NB4 (cell line): ENCODE data around the gene ANKRD39.
A peak's percentile ranks its signal among the peaks of the same experiment; 100 is the strongest.

ENCODE experiments used
- DNase-seq: peaks from one replicate; pipeline ENCODE4 v3.0.0; 2010; ENCODE audit warnings: low read depth
- H3K4me3 ChIP-seq: one replicate; pipeline ENCODE4 v1.5.1; 2011; ENCODE audit warnings: mild to moderate bottlenecking, low read depth, low read length, moderate library complexity
- CTCF ChIP-seq: IDR thresholded peaks from one replicate; pipeline ENCODE4 v1.5.1; 2012; ENCODE audit warnings: low read depth, low read length
- MAX ChIP-seq: IDR thresholded peaks from 2 replicates; pipeline ENCODE4 v1.6.1; 2011; ENCODE audit warnings: low read depth, low read length
- MYC ChIP-seq: IDR thresholded peaks from 2 replicates; pipeline ENCODE4 v1.6.1; 2011; ENCODE audit warnings: low read depth, low read length
- POLR2A ChIP-seq: IDR thresholded peaks from 2 replicates; pipeline ENCODE4 v1.6.1; 2011; ENCODE audit warnings: mild to moderate bottlenecking; ENCODE audit not compliant: insufficient read length; ENCODE audit errors: extremely low read depth

ANKRD39 gene

GRCh38 chr2:96870626-96871255 lies 12.9 kb upstream of the ANKRD39 start:
- no peak for TF ChIP-seq MAX
- TF ChIP-seq POLR2A, result no peak
- no peak for TF ChIP-seq CTCF
- TF ChIP-seq MYC, result no peak
- H3K4me3 ChIP-seq, result no peak overlapping the region
- DNase-seq, result no peak

GRCh38 chr2:96869822-96870625 lies 12.2 kb upstream of the ANKRD39 start, which contains the start of gene SEMA4C:
Gene SEMA4C, minus strand, starts transcription at chr2:96870080. Its CDS starts 2,194 bp downstream, at chr2:96867886.
- DNase-seq, result peak; percentile 56
- no peak for TF ChIP-seq MAX
- TF ChIP-seq POLR2A, result no peak
- H3K4me3 ChIP-seq, result peak within 1 kb of the TSS; percentile 73

GRCh38 chr2:96869281-96869821 lies 11.5 kb upstream of the ANKRD39 start:
- TF ChIP-seq MYC (no peak), POLR2A (no peak), MAX (no peak), CTCF (no peak)
- H3K4me3 ChIP-seq, result peak overlapping the region; percentile 73
- DNase-seq, result peak; percentile 50

- peak; percentile 46 for TF ChIP-seq CTCF
- TF ChIP-seq MYC, result 0 out of 2 replicates have a peak, but pooled peaks have one; percentile 26
- TF ChIP-seq MAX, result no peak
- peak; percentile 61 for TF ChIP-seq POLR2A
- peak overlapping the region; percentile 73 for H3K4me3 ChIP-seq
- peak; percentile 96 for DNase-seq
These were observed 10.9 kb upstream of the ANKRD39 start for GRCh38 chr2:96868555-96869280.

- peak; percentile 65 for DNase-seq
- TF ChIP-seq POLR2A (no peak), CTCF (no peak), MAX (no peak), MYC (peak; percentile 37; the same call in 1 of the 2 replicates)
- H3K4me3 ChIP-seq, result peak overlapping the region; percentile 73
These were observed 10.1 kb upstream of the ANKRD39 start for GRCh38 chr2:96867756-96868554.
